ENCODE data around the gene PPP2R2C. TPM values are rescaled to one million over a fixed set of nuclear protein-coding genes. Genes with fewer than 3 reads are reported as not detected.

PPP2R2C gene
- total RNA-seq, 1 experiment from 2014 or later: 8.1 TPM

DNA sequence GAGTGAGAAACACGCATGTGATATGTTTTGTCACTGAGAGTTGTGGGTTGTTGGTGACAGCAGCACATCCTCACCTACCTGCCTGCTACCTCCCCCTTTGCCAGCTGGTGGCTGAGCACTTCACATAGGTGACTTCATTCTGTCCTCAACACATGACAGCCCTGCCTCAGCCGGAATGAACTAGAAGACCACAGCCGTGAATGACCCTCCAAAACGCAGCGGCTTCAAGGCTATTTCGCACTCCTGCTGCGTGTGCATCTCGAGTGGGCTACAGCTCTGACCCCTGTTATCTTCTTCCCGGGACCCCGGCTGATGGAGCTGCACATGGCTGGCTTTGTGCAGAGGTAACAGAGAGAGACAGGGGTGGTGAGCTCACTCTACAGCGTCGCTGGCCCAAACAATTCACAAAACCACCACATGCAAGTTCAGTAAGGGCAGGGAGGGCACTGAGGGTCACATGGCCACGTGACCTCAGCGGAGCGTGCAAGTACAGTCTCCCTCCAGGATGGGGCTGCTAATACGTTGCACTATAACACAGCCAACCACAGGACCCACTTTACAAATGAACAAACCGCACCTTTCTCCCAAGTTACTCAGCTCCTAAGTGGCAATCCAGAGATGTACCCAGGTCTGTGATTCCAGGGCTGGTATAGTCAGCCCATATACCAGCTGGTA lies 6.3 kb upstream of the PPP2R2C start:
- Histone ChIP-seq H2BK5ac (ENCODE audit: insufficient read length, low read length) (no peak overlapping the region), H3K27ac (ENCODE audit: insufficient read length, low read depth, low read length) (no peak overlapping the region), H2BK120ac (ENCODE audit: low read depth, low read length, poor library complexity, severe bottlenecking) (no peak overlapping the region), H3K56ac (ENCODE audit: insufficient read length, low read depth, low read length) (no peak overlapping the region), H3K18ac (ENCODE audit: insufficient read length, low read depth, low read length) (no peak overlapping the region), H3K14ac (ENCODE audit: insufficient read depth, low read length) (no peak overlapping the region), H3K79me2 (ENCODE audit: insufficient read depth, low read length) (no peaks in the 10 kb centered on the region), H4K8ac (replicated peaks; ENCODE audit: insufficient read length, low read depth, low read length) (no peak overlapping the region), H4K20me1 (ENCODE audit: control insufficient read depth, insufficient read depth, insufficient read length) (no peaks in the 10 kb centered on the region), H2AFZ (ENCODE audit: low read length) (no peak overlapping the region), H2AK5ac (ENCODE audit: insufficient read length, low read length) (no peak overlapping the region), H3K9me3 (ENCODE audit: control insufficient read depth, low read depth, low read length) (no peaks in the 10 kb centered on the region), H4K91ac (ENCODE audit: insufficient read length, low read depth, low read length) (no peak overlapping the region), H3K4me1 (ENCODE audit: insufficient read depth, low read length) (no peaks in the 10 kb centered on the region), H3K79me1 (ENCODE audit: insufficient read depth, low read depth, low read length, poor library complexity, severe bottlenecking) (no peaks in the 10 kb centered on the region), H3T11ph (ENCODE audit: low read length) (no peak overlapping the region), H3K23me2 (ENCODE audit: insufficient read length, low read depth, low read length, poor library complexity, severe bottlenecking) (no peaks in the 10 kb centered on the region), H2BK12ac (ENCODE audit: insufficient read length, low read depth, low read length) (no peak overlapping the region), H3K9ac (ENCODE audit: extremely low read depth, insufficient read length, low read length) (no peak overlapping the region), H3K27me3 (ENCODE audit: insufficient read depth, low read length) (no peaks in the 10 kb centered on the region), H3K23ac (ENCODE audit: insufficient read length, low read depth, low read length) (no peak overlapping the region), H3K4me2 (ENCODE audit: insufficient read depth, insufficient read length, low read length) (no peak overlapping the region), H3K4ac (ENCODE audit: low read depth, low read length) (no peak overlapping the region), H2BK20ac (ENCODE audit: low read depth, low read length, poor library complexity, severe bottlenecking) (no peak overlapping the region), H2BK15ac (ENCODE audit: low read depth, low read length) (no peak overlapping the region), H4K5ac (ENCODE audit: insufficient read length, low read depth, low read length) (no peak overlapping the region)
- Mint-ChIP-seq H3K4me1 (peaks cover 12% of the 10 kb centered on the region in 2 experiments), H3K4me3 (no peak overlapping the region), H3K27me3 (ENCODE audit: low read depth) (peaks cover 48% of the 10 kb centered on the region), H3K36me3 (ENCODE audit: insufficient read depth in 1 of 3, low read depth in 3 of 3) (no peaks in the 10 kb centered on the region), H3K27ac (peak overlapping the region in 1 of 3 experiments; percentile 81; a peak in 1 of 7 replicates), H3K9me3 (no peaks in the 10 kb centered on the region)
- TF ChIP-seq, protein P1, sequence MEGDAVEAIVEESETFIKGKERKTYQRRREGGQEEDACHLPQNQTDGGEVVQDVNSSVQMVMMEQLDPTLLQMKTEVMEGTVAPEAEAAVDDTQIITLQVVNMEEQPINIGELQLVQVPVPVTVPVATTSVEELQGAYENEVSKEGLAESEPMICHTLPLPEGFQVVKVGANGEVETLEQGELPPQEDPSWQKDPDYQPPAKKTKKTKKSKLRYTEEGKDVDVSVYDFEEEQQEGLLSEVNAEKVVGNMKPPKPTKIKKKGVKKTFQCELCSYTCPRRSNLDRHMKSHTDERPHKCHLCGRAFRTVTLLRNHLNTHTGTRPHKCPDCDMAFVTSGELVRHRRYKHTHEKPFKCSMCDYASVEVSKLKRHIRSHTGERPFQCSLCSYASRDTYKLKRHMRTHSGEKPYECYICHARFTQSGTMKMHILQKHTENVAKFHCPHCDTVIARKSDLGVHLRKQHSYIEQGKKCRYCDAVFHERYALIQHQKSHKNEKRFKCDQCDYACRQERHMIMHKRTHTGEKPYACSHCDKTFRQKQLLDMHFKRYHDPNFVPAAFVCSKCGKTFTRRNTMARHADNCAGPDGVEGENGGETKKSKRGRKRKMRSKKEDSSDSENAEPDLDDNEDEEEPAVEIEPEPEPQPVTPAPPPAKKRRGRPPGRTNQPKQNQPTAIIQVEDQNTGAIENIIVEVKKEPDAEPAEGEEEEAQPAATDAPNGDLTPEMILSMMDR (conservative IDR thresholded peaks at IDR 0.05): no peak
- WGBS (ENCODE audit: extremely low coverage, insufficient read length, low lambda C conversion rate): no CpG with 5 or more reads among the region's 17 CpGs
- DNase-seq: peak; percentile 25

All from H9 (cell line).